ENCODE data around the gene TAS2R3.

TAS2R3 gene

DNA sequence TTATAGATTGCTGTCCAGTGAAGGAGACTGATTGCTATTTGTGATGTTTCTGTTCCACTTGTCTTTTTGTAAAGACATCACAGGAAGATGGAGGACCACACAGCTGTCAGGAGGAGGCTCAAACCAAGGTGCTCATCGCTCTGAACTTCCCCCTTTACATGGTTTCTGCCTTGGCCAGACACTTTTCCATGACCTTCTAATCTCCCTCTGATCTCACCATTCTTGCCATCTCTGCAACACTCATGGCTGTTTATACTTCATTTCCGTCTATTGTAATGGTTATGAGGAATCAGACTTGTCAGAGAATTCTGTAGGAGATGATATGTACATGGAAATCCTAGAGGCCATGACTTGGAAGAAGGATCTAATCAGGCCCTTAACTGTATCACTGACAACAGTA is 24.4 kb downstream of the TAS2R3 start:
- DNase-seq: no peak

DNA sequence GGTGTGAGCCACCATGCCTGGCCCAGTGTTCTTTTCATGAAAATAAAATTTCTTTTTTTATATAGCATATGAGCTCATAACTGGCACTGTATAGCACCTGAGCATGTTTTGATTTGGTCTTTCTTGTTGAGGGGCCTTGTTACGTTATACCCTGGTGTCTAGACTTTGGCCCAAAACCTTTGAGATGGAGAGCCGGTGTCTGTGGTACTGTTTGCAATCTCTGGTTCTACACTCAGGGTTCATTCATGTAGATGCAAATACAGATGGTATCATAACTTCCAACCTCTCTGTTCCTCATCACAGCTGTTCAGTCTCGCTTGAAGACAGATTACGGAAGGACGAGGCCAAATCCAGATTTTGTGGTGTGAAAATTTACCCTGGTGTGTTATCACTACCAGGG is 26.0 kb downstream of the TAS2R3 start, which contains the start of gene TAS2R5:
TSS of gene TAS2R5 (plus strand) at position 301 of the 400 bp plus-strand sequence. CDS start 145 bp downstream, outside the sequence.
- DNase-seq: no peak

DNA sequence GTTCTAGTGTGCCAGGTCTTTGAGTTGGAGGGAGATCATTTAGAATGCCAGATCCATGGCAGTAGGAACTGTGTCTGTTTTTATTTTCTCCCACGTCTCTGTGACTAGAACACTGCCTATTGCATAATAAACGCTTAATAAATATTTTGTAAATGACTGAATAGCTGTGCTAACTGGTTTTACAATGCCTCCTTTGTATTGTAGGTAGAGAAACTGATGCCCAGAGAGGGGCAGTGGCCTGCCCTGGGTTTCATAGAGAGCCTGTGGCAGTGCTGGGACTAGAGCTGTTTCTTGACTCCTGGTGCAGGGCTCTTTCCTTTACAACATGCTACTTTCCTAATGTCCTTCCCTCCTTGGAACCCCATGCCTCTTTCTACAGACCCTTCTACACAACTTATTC is 28.6 kb downstream of the TAS2R3 start:
- no peak for DNase-seq

Measured in stimulated activated CD4-positive, alpha-beta T cell treated with anti-CD3 and anti-CD28 coated beads, Interleukin-4, amount 100 ng/mL, for 24 hours (primary cell).